Endothelial cell of umbilical vein (primary cell): ENCODE data around the gene COPS3. TPM values are rescaled to one million over a fixed set of nuclear protein-coding genes. Genes with fewer than 3 reads are reported as not detected.

Experiments
- BruUV-seq: library from RNA; stranded (reverse); fragments of 400-500 nt; replicated peaks from 2 replicates; lab custom pipeline; 2021; lab: Mats Ljungman, UMichigan
- CTCF ChIA-PET: fragments of 300-600, 350-600 bp; sonication (Branson Sonifier 250); formaldehyde crosslinking; loops from one replicate; lab custom pipeline; 2021; ENCODE audit warnings: antibody characterized with exemption, inconsistent platforms; lab: Charles Lee
- POLR2A ChIA-PET: fragments of 300-600, 350-600 bp; sonication (Branson Sonifier 250); formaldehyde crosslinking; loops from one replicate; lab custom pipeline; 2021; ENCODE audit warnings: antibody characterized with exemption, inconsistent platforms; lab: Charles Lee
- DNase-seq: peaks from one replicate; pipeline ENCODE4 v3.0.0-alpha.2; 2011; ENCODE audit warnings: low read depth, low spot score
- FAIRE-seq: peaks from 2 replicates; lab custom pipeline; 2011; peaks lifted over from hg19 to GRCh38; lab: Jason Lieb, UNC
- H2AFZ ChIP-seq: 2 replicates; pipeline ENCODE4 v1.6.0; 2012; ENCODE audit warnings: low read depth, low read length, control low read depth, inconsistent platforms
- H3K27ac ChIP-seq: 2 replicates; pipeline ENCODE4 v1.5.1; 2011; ENCODE audit warnings: low read depth, mild to moderate bottlenecking, control low read depth, low read length, moderate library complexity; ENCODE audit not compliant: insufficient read depth
- H3K27me3 ChIP-seq, 2 experiments: 2 replicates each; pipeline versions ENCODE4 v1.6.0 to v1.6.1; 2011; ENCODE audit warnings: low read length in 2 of 2, mixed read lengths in 1 of 2; ENCODE audit not compliant: control insufficient read depth in 2 of 2, insufficient read depth in 2 of 2
- H3K36me3 ChIP-seq, 2 experiments: 2 replicates in 1 of 2; 3 replicates in 1 of 2; pipeline ENCODE4 v1.5.1; 2011; ENCODE audit warnings: low read length in 2 of 2, mild to moderate bottlenecking in 1 of 2, moderate library complexity in 1 of 2; ENCODE audit not compliant: control insufficient read depth in 2 of 2, insufficient read depth in 2 of 2; ENCODE audit errors: extremely low read depth in 1 of 2
- H3K4me1 ChIP-seq: 3 replicates; pipeline ENCODE4 v1.5.1; 2011; ENCODE audit warnings: mild to moderate bottlenecking, low read length; ENCODE audit not compliant: control insufficient read depth, insufficient read depth; ENCODE audit errors: extremely low read depth
- H3K4me2 ChIP-seq: 2 replicates; pipeline ENCODE4 v1.6.1; 2011; ENCODE audit warnings: low read length, control low read depth, mixed read lengths; ENCODE audit not compliant: insufficient read depth
- H3K4me3 ChIP-seq, 3 experiments: fragments of 200-600 bp in 1 of 3; sonication (generic), shearing (Covaris generic) in 1 of 3; replicated peaks in 1 of 3; 2 replicates each; pipeline ENCODE4 v1.5.1; 2011 to 2016; ENCODE audit warnings: control low read depth in 3 of 3, low read length in 3 of 3, mild to moderate bottlenecking in 2 of 3, inconsistent platforms in 1 of 3, low read depth in 1 of 3, moderate library complexity in 1 of 3; ENCODE audit not compliant: insufficient read depth in 1 of 3
- H3K79me2 ChIP-seq: 2 replicates; pipeline ENCODE4 v1.6.0; 2012; ENCODE audit warnings: low read length, inconsistent platforms; ENCODE audit not compliant: control insufficient read depth, insufficient read depth
- H3K9ac ChIP-seq: replicated peaks from 2 replicates; pipeline ENCODE3; 2011; ENCODE audit warnings: low read length, control low read depth; ENCODE audit not compliant: insufficient read depth; ENCODE audit errors: extremely low read depth
- H3K9me1 ChIP-seq: replicated peaks from 3 replicates; pipeline ENCODE4 v1.6.0; 2011; ENCODE audit warnings: mild to moderate bottlenecking, low read length; ENCODE audit not compliant: control insufficient read depth, insufficient read depth; ENCODE audit errors: extremely low read depth
- H3K9me3 ChIP-seq: replicated peaks from 2 replicates; pipeline ENCODE4 v1.5.1; 2012; ENCODE audit warnings: low read length, inconsistent platforms; ENCODE audit not compliant: control insufficient read depth, insufficient read depth
- H4K20me1 ChIP-seq: replicated peaks from 2 replicates; pipeline ENCODE3; 2011; ENCODE audit warnings: mild to moderate bottlenecking, low read length; ENCODE audit not compliant: control insufficient read depth, insufficient read depth; ENCODE audit errors: extremely low read depth
- CTCF ChIP-seq, 2 donors: IDR thresholded peaks; 1 replicate in 1 of 2; 2 replicates in 1 of 2; pipeline ENCODE4 v1.5.1; 2011; ENCODE audit warnings: low read length in 2 of 2, mild to moderate bottlenecking in 2 of 2, moderate library complexity in 2 of 2, control low read depth in 1 of 2, inconsistent platforms in 1 of 2, low read depth in 1 of 2; ENCODE audit not compliant: insufficient read depth in 1 of 2; ENCODE audit errors: extremely low read depth in 1 of 2
- EZH2 ChIP-seq: IDR thresholded peaks from 2 replicates; pipeline ENCODE4 v1.6.1; 2012; ENCODE audit warnings: borderline replicate concordance, low read depth, mild to moderate bottlenecking, moderate library complexity, low read length, inconsistent platforms; ENCODE audit not compliant: severe bottlenecking
- MYC ChIP-seq: IDR thresholded peaks from one replicate; pipeline ENCODE4 v1.6.1; 2011; ENCODE audit warnings: mild to moderate bottlenecking, low read depth, low read length
- POLR2A ChIP-seq: IDR thresholded peaks from 2 replicates; pipeline ENCODE4 v1.6.1; 2012; ENCODE audit warnings: low read depth, mild to moderate bottlenecking, control low read depth, low read length
- dilution Hi-C: fragments of 300-500 bp; cut with MboI; formaldehyde crosslinking; loops from one replicate; pipeline ENCODE4 v1.15.0; 2019; ENCODE audit warnings: low sequenced_read_pairs; ENCODE audit not compliant: extremely low pct_ligation_motif_present
- intact Hi-C: fragments of 100-400 bp; cut with micrococcal nuclease; formaldehyde crosslinking; loops from one replicate; pipeline ENCODE4 v1.10.0; 2022
- polyA plus RNA-seq, 4 experiments: library from polyadenylated mRNA; depleted of rRNA in 3 of 4; stranded (reverse) in 3 of 4; unstranded in 1 of 4; fragments of >200 nt; gene quantifications; 2 replicates each; pipeline versions ENCODE4 v1.2.1 to v1.2.3, GENCODE V29; 2011 to 2012; ENCODE audit warnings: missing spikeins in 1 of 4
- total RNA-seq: library from RNA; stranded (reverse); gene quantifications from 2 replicates; pipeline ENCODE4 v1.2.3, GENCODE V29; 2021

The COPS3 gene
- total and polyA plus RNA-seq, 2 donors (not counting 3 experiments of a cell fraction or from before 2014, with no cell fraction given) = 54.8 to 80.9 TPM

- CTCF ChIA-PET = no interaction called here
- dilution Hi-C loops = no loop called here
These were observed 41.8 kb upstream of the COPS3 start for GRCh38 chr17:17322516-17323510.

More at GRCh38 chr17:17322516-17323510, 41.8 kb upstream of the COPS3 start:
- H3K36me3 ChIP-seq = no peaks in the 10 kb centered on the region
- no peak overlapping the region for H3K27ac ChIP-seq
- no TSS peak for BruUV-seq
- H3K27me3 ChIP-seq = no peaks in the 10 kb centered on the region
- no peaks in the 10 kb centered on the region for H3K9me3 ChIP-seq
- no peak overlapping the region for H2AFZ ChIP-seq
- DNase-seq (no peak), FAIRE-seq (no peak)
- no peaks in the 10 kb centered on the region for H4K20me1 ChIP-seq
- TF ChIP-seq CTCF (IDR thresholded peaks at IDR 0.05; ENCODE audit: extremely low read depth in 1 of 2, insufficient read depth in 1 of 2, low read depth in 1 of 2, low read length in 2 of 2) = no peak
- TF ChIP-seq EZH2 = no peak
- TF ChIP-seq POLR2A = no peak
- TF ChIP-seq MYC = no peak
- H3K4me3 ChIP-seq = no peak overlapping the region
- no peaks in the 10 kb centered on the region for H3K79me2 ChIP-seq
- intact Hi-C loops = no loop called here
- no peak overlapping the region for H3K9ac ChIP-seq
- H3K4me2 ChIP-seq = no peak overlapping the region
- H3K9me1 ChIP-seq = no peaks in the 10 kb centered on the region
- POLR2A ChIA-PET = no interaction called here
- no peaks in the 10 kb centered on the region for H3K4me1 ChIP-seq
